ENCODE measurements around the gene XYLT1. TPM values are rescaled to one million over a fixed set of nuclear protein-coding genes. Genes with fewer than 3 reads are reported as not detected.
A peak's percentile ranks its signal among the peaks of the same experiment; 100 is the strongest.
"Not testable (repeated sequence)": the region's sequence is repeated elsewhere in the genome, so short reads cannot be mapped to it uniquely, and the experiment has no call there.

The XYLT1 gene, protein sequence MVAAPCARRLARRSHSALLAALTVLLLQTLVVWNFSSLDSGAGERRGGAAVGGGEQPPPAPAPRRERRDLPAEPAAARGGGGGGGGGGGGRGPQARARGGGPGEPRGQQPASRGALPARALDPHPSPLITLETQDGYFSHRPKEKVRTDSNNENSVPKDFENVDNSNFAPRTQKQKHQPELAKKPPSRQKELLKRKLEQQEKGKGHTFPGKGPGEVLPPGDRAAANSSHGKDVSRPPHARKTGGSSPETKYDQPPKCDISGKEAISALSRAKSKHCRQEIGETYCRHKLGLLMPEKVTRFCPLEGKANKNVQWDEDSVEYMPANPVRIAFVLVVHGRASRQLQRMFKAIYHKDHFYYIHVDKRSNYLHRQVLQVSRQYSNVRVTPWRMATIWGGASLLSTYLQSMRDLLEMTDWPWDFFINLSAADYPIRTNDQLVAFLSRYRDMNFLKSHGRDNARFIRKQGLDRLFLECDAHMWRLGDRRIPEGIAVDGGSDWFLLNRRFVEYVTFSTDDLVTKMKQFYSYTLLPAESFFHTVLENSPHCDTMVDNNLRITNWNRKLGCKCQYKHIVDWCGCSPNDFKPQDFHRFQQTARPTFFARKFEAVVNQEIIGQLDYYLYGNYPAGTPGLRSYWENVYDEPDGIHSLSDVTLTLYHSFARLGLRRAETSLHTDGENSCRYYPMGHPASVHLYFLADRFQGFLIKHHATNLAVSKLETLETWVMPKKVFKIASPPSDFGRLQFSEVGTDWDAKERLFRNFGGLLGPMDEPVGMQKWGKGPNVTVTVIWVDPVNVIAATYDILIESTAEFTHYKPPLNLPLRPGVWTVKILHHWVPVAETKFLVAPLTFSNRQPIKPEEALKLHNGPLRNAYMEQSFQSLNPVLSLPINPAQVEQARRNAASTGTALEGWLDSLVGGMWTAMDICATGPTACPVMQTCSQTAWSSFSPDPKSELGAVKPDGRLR
- total RNA-seq (2014; rRNA removed; shearing (Covaris generic)), result 0.23 and 0.80 TPM in 2 replicates
- 0.15 and 0.16 TPM in 2 replicates for polyA plus RNA-seq (2015; cell fraction: cytosol; rRNA removed)
- polyA plus RNA-seq (2015; cell fraction: nucleus; rRNA removed), result 0.12 and 0.19 TPM in 2 replicates

DNA sequence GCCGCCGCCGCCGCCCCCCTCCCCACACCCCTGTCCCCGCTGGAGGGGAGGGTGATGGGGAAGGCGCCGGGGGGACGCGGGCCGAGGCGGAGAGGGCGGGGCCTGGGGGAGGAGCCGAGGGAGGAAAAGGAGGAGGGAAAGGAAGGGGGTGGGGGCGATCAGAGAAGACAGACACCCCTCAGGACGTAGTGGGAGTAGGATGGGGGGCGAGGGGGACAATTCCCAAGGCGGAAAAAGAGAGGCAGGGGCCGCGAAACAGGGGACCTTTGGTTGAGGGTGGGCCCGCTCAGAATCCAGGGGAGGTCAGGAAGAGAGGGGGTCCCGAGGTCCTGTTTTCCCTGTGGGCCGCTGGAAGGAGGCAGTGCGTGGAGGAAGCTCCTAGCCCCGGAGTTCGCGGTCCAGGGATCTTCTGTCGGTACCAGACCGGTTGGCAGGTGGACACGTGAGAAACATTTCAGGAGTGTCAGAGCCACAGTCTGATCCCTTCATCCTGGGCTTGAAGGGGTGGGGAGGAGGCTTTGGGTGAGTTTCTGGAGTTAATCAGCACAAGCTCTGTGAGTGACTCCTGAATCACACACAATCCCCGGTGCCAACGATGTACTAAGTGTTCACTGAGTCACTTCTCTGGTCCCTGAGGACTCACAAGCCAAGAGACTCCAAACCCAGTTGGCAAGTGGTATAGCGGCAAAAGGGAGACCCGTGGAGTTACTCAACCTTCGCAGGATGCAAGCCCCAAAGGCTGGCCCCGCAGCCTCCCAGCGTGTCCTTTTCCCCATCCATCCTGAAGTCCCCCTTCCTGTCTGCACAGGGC is at the start of gene XYLT1:
TSS of gene XYLT1 (minus strand) at position 53 of the 811 bp plus-strand sequence. CDS start 164 bp downstream, outside the sequence.
- DNase-seq (ENCODE audit: low read depth), result peak; percentile 64

DNA sequence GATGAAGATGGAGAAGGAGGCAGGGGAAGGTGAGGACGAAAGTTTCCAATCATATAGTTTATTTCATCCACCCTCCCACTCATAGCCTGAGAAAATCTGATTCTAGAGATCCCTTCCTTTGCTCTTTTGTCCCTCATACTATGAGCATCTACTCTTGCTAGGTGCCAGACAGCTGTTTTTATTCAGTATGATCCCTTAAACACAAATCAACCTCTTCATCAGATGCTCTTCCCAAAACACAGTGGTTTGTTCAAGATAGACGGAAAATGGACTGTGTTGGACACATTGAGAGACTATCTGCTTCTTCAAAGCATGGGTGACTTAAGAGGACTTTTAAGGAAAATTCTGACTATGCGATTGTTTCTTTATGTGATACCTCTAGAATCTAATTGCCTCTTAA is 49.4 kb upstream of the XYLT1 start:
- no peak for DNase-seq (ENCODE audit: low read depth)

DNA sequence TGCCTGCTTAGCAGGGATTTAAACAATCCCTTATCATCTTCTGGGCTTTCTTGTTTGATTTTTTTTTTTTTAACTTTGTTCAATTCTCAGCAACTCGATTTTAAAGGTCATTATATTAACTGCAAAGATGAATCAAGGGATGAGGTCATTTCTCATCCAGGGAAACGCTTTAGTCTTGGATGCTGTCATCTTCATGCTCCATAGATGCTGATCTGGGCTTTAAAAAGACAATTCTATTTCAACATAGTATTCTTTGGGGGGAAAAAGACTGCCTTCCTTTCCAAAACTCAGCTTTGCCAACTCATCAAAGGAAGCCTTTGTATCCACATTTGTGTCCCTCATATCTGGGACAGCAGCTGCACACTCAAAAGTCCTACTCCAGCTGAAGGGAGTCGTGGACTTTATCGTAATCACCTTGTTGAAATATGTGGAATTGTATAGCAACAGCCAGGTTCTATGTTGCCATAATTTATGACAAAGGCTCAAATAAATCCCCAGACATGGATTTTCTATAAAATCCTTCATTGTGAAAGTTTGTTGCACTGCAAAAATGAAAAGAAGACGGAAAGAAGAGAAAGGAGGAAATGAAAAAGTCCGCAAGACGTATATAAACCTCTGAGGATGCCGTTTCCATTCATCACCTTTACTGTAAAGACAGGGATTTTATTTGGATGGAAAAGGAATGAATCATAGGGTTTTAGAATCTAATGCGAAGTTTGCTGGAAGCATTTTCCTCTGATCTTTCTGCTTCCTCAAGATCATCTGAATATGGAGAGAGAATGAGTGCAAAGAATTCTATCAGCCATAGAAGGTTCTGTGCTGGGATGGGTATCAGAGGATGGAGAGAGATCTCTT is 48.6 kb upstream of the XYLT1 start:
- DNase-seq (ENCODE audit: low read depth), result no peak

DNA sequence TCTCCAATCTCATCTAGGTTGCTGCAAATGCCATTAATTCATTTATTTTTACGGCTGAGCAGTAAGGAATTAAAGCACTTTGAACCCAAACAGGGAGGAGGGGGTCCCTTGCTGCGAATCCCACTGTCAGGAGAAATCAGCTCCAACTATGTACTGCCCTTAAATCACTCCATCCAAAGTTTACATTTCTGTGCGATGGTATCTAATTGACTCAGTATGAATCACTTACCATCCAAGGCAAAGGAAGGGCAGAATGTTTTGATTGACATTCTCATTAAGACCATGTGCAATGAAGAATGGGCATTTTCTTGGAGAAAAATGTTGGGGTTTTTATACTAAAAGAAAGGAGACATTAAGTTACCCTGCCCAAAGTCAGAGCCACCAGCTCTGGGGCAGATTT is 47.7 kb upstream of the XYLT1 start:
- no peak for DNase-seq (ENCODE audit: low read depth)

DNA sequence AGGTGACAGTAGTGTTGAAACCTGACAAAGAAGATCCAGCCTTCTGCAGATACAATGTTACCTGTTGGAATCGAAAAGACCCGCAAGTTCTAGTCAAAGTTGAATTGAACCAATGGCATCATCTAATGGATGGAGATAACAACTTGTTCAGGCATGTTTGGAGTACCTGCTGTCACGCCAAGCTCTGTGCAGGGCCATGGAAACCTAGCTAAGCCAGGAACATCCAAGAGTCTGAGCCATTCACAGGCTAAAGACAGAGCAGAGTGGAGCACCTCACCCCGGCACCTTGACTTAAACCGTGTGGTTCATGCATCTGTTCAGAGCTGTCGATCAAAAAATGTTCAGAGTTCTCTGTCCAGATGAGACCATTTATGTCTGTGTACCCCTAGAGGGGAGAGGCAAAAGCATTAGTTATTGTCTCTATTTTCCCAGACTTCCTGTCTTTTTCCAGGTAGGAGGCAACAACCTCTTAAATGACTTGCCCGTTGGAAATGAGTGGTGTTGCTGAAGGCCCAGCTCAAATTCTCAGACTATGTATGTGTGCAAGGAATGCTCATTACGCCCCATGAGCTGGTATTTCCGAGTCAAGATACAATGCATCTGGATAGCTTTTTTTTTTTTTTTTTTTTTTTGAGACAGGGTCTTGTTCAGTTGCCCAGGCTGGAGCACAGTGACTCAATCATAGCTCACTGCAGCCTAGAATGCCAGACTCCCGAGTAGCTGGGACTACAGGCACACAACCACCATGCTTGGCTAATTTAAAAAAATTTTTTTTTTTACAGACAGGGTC is 44.9 kb upstream of the XYLT1 start:
- DNase-seq (ENCODE audit: low read depth), result peak; percentile 48

DNA sequence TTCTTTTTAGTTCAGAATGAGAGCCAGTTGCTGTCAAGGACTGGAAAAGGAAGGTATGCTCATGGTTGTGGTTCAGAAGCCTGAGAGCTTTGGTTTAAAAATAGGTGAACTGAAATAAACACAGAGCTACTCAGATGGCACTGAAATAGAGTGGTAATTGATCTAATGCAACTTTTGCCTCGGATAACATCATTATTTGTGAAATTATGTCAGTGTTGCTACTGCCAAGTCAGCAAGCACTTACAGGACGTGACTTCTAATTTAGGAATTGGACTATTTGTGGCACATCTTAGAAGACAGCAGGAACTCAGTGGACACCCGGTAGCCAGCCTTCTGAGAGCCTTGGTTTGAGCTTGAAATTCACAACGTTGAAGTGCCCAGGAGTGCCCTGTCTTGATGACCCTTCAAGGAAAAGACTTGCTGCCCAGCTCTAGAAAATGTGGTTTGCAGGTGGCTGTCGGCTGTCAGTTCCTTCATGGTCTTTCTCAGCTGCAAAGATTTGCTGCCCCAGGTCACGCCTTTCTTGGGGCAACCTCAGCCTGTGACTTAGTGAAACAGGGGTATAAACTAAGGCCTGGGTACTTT is 42.0 kb upstream of the XYLT1 start:
- DNase-seq (ENCODE audit: low read depth), result no peak

DNA sequence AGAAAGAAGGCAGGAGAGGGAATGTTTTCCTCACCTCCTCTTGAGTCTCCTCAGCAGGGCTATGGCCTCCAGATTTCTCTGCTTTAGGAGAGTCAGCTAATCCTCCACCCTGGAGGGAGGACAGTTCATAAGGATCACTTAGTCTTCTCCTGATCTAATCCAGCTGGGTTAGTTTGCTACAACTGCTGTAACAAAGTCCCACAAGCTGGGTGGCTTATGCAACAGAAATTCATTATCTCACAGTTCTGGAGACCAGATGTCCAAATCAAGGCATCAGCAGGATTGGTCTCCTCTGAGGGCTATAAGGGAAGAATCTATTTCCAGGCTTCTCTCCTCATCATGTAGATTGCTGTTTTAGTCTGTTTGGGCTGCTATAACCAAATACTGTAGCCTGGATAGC is 40.6 kb upstream of the XYLT1 start:
- DNase-seq (ENCODE audit: low read depth), result no peak

DNA sequence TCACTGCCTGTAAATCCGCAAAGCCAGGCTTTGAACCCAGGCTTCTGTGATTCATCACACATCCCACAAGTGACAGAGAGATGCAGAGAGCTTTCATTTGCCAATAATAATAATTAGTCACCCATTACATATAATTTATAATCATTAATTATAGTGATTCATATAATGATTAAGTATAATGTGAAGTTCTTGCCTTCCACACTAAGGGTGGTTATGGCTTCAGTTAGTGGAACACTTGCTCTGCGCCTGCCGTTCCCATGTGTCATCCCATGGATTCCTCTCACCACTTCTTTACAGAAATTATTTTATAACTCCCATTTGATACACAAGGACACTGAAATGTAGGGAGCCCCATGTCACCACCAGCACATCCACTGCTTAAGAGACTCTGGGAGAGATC is 39.8 kb upstream of the XYLT1 start:
- DNase-seq (ENCODE audit: low read depth), result no peak

DNA sequence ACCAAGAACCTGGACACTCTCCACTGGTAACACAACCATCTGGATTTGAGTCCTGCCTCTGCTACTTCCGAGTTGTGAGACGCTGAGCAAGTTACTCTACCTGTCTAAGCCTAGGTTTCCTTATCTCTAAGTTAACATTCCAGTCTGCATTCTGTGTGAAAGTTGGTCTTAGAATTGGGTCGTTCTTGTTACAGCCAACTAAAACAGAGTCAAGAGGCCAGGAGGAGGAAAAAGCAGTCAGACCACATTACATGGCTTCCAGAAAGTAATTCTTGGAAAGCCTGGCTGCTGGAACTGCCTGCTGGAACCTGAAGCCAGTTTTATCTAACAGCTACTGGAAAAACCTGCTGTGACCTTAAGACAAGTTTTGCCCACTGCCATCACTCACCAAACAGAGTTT is 38.4 kb upstream of the XYLT1 start:
- no peak for DNase-seq (ENCODE audit: low read depth)

DNA sequence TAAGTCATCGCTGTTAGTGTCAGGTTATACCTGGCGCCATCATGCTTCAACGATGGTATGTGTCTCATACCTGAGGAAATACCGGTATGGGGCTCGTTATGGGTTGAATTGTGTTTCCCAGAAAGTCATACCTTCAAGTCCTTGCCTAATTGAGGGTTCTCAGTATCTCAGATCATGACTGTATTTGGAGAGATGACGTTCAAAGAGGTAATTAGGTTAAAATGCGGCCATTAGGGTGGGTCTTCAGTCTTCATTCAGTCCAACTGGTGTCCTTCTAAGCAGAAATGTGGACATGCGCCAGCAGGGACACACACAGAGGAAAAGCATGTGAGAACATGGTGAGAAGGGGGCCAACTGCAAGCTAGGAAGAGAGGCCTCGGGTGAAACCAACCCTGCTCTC is 37.5 kb upstream of the XYLT1 start:
- DNase-seq (ENCODE audit: low read depth), result no peak

DNA sequence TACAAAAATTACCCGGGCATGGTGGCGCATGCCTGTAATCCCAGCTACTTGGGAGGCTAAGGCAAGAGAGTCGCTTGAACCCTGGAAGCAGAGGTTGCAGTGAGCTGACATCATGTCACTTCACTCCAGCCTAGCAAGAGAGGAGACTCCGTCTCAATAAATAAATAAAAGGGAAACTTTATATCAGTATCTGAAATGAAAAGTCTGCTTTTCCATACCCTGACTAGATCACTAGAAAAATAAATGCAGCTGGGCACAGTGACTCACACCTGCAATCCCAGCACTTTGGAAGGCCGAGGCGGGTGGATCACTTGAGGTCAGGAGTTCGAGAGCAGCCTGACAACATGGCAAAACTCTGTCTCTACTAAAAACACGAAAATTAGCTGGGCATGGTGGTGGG is 36.8 kb upstream of the XYLT1 start:
- not testable (repeated sequence) for DNase-seq (ENCODE audit: low read depth)

DNA sequence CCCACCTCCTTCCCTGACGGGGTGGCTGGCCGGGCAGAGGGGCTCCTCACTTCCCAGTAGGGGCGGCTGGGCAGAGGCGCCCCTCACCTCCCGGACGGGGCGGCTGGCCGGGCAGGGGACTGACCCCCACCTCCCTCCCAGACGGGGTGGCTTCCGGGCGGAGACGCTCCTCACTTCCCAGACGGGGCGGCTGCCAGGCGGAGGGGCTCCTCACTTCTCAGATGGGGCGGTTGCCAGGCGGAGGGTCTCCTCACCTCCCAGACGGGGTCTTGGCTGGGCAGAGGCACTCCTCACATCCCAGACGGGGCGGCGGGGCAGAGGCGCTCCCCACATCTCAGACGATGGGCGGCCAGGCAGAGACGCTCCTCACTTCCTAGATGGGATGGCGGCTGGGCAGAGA is 35.1 kb upstream of the XYLT1 start:
- not testable (repeated sequence) for DNase-seq (ENCODE audit: low read depth)

DNA sequence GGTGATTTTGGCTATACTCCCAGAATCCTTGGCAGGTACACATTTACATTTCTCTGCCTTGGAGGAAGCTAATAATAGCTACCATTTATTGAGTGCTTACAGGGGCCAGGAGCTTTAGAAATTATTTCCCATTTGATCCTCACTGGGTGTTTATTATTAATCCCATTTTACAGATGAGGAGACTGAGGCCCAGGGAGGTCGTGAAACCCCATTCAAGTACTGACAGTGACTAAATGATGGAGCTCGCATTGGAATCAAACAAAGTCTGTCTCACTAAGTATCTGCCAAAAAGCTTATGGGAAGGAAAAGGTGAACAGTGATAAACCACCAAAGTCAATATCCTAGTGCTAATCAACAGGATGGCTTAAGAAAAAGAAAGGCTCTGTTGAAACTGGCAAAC is 33.3 kb upstream of the XYLT1 start:
- no peak for DNase-seq (ENCODE audit: low read depth)

DNA sequence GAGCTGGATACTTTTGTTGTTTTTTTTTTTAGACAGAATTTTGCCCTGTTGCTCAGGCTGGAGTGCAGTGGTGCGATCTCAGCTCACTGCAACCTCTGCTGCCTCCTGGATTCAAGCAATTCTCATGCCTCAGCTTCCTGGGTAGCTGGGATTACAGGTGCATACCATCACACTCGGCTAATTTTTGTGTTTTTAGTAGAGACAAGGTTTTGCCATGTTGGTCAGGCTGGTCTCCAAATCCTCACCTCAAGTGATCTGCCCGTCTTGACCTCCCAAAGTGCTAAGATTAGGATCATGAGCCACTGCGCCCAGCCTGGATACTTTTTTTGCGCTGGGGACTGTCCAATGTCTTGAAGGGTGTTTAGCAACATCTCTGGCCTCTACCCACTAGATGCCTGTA is 32.6 kb upstream of the XYLT1 start:
- no peak for DNase-seq (ENCODE audit: low read depth)

DNA sequence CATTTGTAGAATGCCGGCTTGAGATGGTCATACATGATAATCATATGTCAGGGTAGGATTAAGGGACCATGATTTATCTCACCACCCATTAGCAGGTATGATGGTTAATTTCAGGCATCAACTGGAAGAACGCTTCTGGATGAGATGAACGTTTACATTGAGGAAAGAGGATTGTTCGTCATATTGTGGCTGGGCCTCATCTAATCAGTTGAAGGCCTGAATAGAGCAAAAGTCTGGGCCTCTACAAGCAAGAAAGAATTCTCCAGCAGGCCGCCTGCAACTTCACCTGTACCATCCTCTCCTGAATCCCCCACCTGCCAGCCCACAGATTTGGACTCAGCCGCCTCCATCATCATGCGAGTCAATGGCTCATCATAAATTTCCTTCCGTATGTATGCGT is 30.6 kb upstream of the XYLT1 start:
- no peak for DNase-seq (ENCODE audit: low read depth)

DNA sequence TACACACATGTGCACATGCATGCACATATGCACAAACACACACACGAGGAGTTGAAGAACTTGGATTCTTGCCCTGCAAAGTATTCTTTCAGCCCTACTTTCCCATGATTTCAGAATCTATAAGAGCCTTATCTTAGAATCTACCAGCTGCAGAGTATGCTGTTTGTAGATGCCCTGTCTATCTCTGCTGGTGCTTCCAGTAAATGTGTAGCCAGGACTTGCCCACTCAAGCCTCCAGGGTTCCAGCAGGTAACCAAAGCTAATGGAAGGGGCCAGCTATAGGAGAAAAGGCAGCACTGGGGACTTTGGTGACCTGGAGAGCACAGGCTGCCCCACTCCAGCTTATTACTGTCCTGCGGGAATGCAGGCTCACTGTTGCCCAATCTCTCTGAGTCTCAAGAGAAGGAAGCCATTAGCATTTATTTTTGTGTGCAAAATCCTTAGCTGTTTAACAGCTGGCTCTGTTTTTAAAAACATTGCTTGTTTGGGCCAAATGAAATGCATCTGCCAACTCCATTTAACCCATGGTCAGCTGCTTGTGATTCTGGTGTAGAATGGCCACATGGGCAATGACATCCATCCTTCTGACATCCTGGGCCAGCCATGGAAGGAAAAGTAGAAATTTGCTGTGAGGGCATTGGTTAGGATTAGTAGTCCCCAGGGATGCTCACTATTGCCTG is 28.6 kb upstream of the XYLT1 start:
- DNase-seq (ENCODE audit: low read depth), result no peak

DNA sequence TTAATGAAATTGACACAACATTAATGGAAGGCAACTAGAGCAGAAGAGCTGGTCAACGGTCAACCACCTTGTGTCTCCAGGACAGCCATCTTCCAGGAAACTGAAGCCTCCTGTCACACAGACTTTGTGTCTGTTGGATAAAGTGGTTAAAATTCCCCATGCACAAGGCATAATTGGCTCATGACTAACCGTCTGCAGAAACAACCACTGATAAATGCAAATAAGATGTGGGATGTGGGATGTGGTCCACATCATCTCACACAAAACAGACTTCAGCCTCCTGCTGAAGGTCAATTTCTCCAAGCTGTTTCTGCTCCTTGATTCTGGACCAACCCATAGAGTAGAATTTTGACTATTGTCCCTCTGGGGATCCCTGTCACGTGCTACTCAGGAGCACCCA is 26.9 kb upstream of the XYLT1 start:
- DNase-seq (ENCODE audit: low read depth), result no peak

DNA sequence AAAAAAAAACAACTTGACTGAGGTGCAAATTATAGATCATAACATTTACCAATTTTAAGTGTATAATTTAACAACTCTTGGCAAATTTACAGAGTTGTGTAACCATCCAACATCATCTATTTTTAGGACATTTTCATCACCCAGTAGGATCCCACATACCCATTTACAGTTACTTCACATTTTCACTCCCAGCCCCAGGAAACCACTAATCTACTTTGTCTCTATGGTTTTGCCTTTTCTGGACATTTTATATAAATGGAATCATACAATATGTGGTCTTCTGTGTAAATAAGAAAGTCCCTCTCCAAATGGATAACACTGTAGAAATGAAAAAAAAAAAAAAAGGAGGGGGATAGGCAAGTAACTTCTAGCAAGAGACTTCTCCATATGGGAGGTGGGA is 26.1 kb upstream of the XYLT1 start:
- no peak for DNase-seq (ENCODE audit: low read depth)

DNA sequence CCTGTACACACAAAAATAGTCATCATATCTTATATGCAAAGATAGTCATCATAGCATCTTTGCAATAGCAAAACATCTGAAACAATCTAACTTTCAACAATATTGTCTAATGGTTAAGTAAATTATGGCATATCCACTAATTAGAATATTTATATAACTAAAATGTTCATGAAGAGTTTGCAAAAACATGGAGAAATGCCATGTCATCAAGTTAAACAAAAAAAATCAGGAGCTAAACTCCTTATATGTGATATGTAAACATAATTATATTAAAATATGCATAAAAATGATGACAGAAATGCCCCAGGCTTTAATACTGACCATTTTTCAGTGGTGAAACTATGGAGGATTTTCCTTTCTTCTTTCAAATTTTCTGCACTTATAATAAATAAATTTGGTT is 22.3 kb upstream of the XYLT1 start:
- DNase-seq (ENCODE audit: low read depth), result no peak

All from HT1080 (cell line).